Adrenal gland (tissue), 5 donors: ENCODE measurements around the gene TMEM37.

Source experiments
- CTCF ChIP-seq, 6 experiments: fragments of 450-650 bp in 4 of 6; fragments of 200-600 bp in 2 of 6; sonication (generic) in 1 of 6; IDR thresholded peaks; 1 replicate in 5 of 6; 2 replicates in 1 of 6; pipeline versions ENCODE4 v1.5.1 to v1.8.0; 2016 to 2021; ENCODE audit warnings: antibody characterized with exemption in 6 of 6, mild to moderate bottlenecking in 2 of 6, moderate library complexity in 1 of 6
- POLR2A ChIP-seq, 2 donors: fragments of 450-650 bp; IDR thresholded peaks; one replicate each; pipeline ENCODE4 v1.6.1; 2017; ENCODE audit warnings: antibody characterized with exemption in 2 of 2, mild to moderate bottlenecking in 2 of 2, moderate library complexity in 1 of 2
- donor health status: DM: no; HTN: no; CAD: no.

- TF ChIP-seq CTCF (IDR thresholded peaks at IDR 0.05) = no peak
- TF ChIP-seq POLR2A (IDR thresholded peaks at IDR 0.05) = peak in 1 of 2 donors; percentile 6
Measured at GRCh38 chr2:119486886-119487285, 55.2 kb downstream of the TMEM37 start.
